Progenitor cell of endocrine pancreas (in vitro differentiated cells): ENCODE data around the gene DPH1. TPM values are rescaled to one million over a fixed set of nuclear protein-coding genes. Genes with fewer than 3 reads are reported as not detected.

Experiments used
- DNase-seq: peaks from one replicate; pipeline ENCODE4 v3.0.0; 2021; ENCODE audit warnings: low spot score; ENCODE audit not compliant: unreplicated experiment
- H3K27ac Mint-ChIP-seq: 2 replicates; pipeline ENCODE4 v1.8.0; 2021; ENCODE audit warnings: mild to moderate bottlenecking, moderate library complexity, mixed read lengths
- H3K27me3 Mint-ChIP-seq: 2 replicates; pipeline ENCODE4 v1.8.0; 2021; ENCODE audit warnings: mixed read lengths
- H3K36me3 Mint-ChIP-seq: 2 replicates; pipeline ENCODE4 v1.8.0; 2022; ENCODE audit warnings: mixed read lengths; ENCODE audit not compliant: insufficient read depth
- H3K4me1 Mint-ChIP-seq: 2 replicates; pipeline ENCODE4 v1.8.0; 2021; ENCODE audit warnings: low read depth, mixed read lengths
- H3K4me3 Mint-ChIP-seq: 2 replicates; pipeline ENCODE4 v1.8.0; 2021; ENCODE audit warnings: low read depth, mild to moderate bottlenecking, moderate library complexity, mixed read lengths
- H3K9me3 Mint-ChIP-seq: 2 replicates; pipeline ENCODE4 v1.8.0; 2021; ENCODE audit warnings: low read depth, mixed read lengths
- total RNA-seq: library from RNA; stranded (reverse); gene quantifications from 2 replicates; pipeline ENCODE4 v1.2.1, GENCODE V29; 2021
- TF ChIP-seq, protein P1 (sequence below): fragments of 200-600 bp; sonication (generic); IDR thresholded peaks from one replicate; pipeline ENCODE4 v1.5.0; 2021; ENCODE audit warnings: antibody characterized with exemption, mild to moderate bottlenecking; ENCODE audit not compliant: unreplicated experiment

DPH1 gene
- total RNA-seq, 1 donor from 2014 or later, result 39.1 TPM

DNA sequence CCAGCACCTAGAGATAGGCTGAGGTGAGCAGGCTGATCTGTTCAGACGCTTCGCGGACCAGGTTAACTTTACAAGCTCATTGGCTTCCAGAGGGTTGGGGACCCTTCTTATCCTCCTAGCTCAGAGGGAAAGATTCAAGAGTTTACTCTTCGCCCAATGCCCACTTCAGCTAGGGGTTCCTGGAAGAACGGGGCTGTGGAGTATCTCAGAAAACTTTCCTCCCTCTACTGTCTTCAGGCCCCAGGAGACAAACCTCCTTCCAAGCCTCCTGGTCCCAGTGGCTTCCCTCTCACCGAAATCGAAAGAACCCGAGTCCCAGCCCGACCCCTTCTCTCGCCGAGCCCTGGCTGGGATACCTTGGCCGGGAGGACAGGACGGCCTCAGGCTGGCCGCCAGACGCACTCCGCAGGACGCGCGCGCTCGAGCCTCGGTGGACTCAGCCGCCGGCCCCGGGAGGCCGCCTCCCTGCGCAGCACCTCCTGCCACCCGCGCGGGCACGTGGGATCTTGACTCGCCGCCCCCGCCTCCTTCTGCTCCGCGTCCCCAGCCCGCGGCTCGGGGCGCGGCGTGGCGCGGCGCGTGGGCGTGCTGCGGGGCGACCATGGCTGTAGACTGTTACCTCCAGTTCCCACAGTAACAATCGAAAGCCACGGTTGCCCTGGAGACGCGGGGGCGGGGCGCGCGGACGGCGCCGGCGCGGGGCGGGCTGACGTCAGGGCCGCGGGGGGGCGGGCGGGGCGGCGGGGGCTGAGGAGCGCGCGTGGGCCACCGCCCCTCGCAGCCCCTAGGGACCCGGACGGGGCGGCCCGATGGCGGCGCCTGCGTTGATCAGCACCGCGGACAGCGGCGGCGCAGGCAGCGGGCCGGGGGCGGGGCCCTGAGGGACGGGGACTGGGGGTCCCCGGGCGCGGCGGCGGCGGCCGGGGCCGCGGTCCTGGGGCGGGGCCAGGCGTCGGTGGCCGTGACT is 19.7 kb downstream of the DPH1 start:
- H3K4me1 Mint-ChIP-seq, result peaks cover 11% of the 10 kb centered on the region
- TF ChIP-seq, protein P1, sequence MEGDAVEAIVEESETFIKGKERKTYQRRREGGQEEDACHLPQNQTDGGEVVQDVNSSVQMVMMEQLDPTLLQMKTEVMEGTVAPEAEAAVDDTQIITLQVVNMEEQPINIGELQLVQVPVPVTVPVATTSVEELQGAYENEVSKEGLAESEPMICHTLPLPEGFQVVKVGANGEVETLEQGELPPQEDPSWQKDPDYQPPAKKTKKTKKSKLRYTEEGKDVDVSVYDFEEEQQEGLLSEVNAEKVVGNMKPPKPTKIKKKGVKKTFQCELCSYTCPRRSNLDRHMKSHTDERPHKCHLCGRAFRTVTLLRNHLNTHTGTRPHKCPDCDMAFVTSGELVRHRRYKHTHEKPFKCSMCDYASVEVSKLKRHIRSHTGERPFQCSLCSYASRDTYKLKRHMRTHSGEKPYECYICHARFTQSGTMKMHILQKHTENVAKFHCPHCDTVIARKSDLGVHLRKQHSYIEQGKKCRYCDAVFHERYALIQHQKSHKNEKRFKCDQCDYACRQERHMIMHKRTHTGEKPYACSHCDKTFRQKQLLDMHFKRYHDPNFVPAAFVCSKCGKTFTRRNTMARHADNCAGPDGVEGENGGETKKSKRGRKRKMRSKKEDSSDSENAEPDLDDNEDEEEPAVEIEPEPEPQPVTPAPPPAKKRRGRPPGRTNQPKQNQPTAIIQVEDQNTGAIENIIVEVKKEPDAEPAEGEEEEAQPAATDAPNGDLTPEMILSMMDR, result no peak
- peak overlapping the region; percentile 78 for H3K4me3 Mint-ChIP-seq

DNA sequence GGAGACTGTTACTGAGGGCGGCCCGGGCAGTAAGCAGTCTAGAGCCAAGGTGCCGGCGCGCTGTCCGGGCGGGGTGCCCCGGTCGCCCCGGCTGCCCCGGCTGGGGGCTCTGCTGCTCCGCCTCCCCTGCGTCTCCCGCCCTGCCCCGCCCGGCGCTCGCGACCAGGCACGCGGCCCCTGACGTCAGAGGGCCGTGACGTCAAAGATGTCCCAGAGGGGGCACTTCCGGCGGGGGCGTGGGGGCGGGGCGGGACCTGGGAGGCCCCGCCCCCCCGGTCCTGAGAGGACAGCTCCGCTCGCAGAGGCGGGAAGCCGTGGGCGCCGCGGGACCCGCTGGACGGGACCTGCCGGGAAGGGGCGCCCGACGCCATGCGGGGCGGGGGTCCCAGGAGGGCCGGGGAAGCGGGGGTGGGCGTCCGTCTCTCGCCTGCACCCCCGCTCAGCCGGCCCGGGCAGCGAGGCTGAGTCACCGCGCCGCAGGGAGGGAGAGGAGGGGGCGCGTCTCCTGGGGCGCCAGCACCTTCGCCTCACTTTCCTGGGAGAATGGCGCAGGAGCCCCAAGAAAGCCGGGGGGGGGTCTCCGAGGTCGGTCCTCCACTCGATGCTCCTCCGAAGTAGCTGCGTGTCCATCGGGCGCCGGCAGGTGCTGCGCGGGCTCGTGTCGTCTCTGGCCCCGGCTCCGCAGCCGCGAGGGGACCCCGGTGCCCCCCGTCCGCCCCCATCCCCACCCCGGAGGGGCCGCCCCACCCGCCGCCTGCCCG is 20.5 kb downstream of the DPH1 start:
- H3K27ac Mint-ChIP-seq, result no peak overlapping the region
- no peaks in the 10 kb centered on the region for H3K9me3 Mint-ChIP-seq
- H3K4me1 Mint-ChIP-seq, result peaks cover 11% of the 10 kb centered on the region
- peak; percentile 53 for DNase-seq
- H3K27me3 Mint-ChIP-seq, result peaks cover 36% of the 10 kb centered on the region
- TF ChIP-seq, protein P1, result peak; percentile 21
- no peaks in the 10 kb centered on the region for H3K36me3 Mint-ChIP-seq
- no peak overlapping the region for H3K4me3 Mint-ChIP-seq

More for the DNA sequence above, 19.7 kb downstream of the DPH1 start:
- Mint-ChIP-seq H3K36me3 (no peaks in the 10 kb centered on the region), H3K27me3 (peaks cover 34% of the 10 kb centered on the region), H3K9me3 (no peaks in the 10 kb centered on the region), H3K27ac (peak overlapping the region; percentile 24)
- DNase-seq, result peak; percentile 87

DNA sequence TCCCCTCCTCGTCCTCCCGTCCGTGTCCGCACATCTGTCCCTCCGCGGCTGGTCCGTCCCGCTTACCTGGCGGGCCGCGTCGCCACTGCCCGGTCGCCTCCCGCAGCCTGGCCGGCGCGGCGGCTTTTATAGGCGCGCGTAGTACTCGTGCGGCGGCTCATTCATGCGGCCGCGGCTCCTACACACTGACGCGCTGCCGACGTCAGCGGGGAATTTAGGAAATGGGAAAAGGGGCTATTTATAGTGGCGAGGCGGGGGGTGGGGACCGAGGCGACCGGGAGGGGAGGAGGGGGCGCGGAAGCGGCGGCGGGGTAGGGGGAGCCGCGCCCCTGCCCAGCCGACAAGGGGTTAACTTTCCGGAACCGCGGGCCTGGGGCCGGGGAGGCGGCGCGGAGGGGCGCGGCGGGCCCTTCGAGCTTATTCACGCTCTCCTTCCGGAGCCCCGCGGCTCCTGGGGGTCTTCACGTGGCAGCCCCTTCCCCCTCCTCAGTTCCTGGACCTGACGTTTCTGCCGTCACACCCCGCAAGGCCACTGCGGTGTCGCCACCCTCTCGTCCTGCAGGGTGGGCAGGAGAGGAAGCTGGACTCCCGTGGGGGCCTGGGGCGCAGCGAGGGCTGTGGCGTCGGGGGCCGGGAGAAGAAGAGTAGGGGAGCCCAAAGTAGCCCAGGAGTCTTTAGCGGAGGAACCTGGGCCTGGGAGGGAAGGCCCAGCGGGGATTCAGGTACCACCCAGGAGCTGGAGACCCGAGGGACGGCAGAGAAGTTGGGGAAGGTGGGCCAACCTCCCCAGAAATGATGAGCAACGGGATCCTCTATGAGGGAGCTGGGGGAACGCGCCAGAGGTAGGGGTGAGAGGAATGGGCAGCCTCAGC is 21.3 kb downstream of the DPH1 start:
- Mint-ChIP-seq H3K27ac (no peak overlapping the region), H3K36me3 (no peaks in the 10 kb centered on the region), H3K27me3 (peaks cover 36% of the 10 kb centered on the region), H3K4me3 (peak overlapping the region; percentile 47), H3K4me1 (peaks cover 11% of the 10 kb centered on the region), H3K9me3 (no peaks in the 10 kb centered on the region)
- TF ChIP-seq, protein P1, result no peak
- no peak for DNase-seq

DNA sequence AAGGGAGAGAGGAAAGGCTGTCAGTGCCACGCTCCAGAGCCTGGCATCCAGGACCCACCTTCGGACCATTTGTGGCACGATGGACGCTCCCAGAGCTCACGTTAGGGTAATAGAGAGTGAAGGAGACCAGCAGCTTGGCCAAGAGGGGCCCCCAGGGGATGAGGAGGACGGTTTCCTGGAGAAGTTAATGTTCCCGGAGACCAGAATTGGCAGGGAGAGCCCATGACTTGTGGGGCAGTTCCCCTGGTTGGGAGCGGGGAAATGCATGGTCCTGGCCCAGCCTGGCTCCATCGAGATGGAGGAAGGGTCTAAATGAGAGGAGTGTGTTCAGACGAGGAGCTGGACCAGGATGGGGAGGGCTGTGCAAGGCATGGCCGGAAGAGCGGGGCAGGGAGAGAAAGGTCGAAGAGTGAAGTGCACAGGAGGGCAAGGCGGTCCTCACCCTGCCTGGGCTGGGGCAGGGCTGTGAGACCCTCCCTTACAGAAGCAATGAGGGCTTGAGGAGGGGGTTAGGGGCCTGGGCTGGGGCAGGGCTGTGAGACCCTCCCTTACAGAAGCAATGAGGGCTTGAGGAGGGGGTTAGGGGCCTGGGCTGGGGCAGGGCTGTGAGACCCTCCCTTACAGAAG is 22.1 kb downstream of the DPH1 start:
- Mint-ChIP-seq H3K9me3 (no peaks in the 10 kb centered on the region), H3K27me3 (peaks cover 39% of the 10 kb centered on the region), H3K36me3 (no peaks in the 10 kb centered on the region), H3K27ac (no peak overlapping the region), H3K4me1 (peaks cover 11% of the 10 kb centered on the region), H3K4me3 (no peak overlapping the region)
- DNase-seq, result no peak
- TF ChIP-seq, protein P1, result no peak
